Measurements from ENCODE around the gene RIMBP2.

DNA sequence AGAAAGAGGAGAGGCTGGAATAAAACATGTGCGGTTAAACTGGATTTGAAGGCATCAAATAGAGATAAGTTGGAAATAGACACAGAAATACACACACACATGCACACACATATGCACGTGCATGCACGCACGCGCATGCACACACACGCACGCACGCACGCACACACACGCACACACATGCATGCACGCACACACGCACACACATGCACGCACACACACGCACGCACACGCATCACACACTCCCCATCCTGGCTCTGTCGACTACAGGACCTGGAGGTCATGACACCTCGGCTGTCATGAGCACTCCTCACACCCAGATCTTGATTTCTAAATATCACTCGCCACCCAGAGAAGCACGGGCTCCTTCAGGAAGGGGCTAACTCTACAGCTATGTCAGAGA is 51.8 kb downstream of the RIMBP2 start:
- TF ChIP-seq, protein P1, sequence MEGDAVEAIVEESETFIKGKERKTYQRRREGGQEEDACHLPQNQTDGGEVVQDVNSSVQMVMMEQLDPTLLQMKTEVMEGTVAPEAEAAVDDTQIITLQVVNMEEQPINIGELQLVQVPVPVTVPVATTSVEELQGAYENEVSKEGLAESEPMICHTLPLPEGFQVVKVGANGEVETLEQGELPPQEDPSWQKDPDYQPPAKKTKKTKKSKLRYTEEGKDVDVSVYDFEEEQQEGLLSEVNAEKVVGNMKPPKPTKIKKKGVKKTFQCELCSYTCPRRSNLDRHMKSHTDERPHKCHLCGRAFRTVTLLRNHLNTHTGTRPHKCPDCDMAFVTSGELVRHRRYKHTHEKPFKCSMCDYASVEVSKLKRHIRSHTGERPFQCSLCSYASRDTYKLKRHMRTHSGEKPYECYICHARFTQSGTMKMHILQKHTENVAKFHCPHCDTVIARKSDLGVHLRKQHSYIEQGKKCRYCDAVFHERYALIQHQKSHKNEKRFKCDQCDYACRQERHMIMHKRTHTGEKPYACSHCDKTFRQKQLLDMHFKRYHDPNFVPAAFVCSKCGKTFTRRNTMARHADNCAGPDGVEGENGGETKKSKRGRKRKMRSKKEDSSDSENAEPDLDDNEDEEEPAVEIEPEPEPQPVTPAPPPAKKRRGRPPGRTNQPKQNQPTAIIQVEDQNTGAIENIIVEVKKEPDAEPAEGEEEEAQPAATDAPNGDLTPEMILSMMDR (conservative IDR thresholded peaks at IDR 0.05; ENCODE audit: low read depth, low read length) = no peak
- TF ChIP-seq EZH2 (IDR thresholded peaks at IDR 0.05; ENCODE audit: borderline replicate concordance, low read depth, low read length, poor library complexity, severe bottlenecking) = no peak
